OCI-M1 (cell line): ENCODE results near the gene RPL23.
A peak's percentile ranks its signal among the peaks of the same experiment; 100 is the strongest.
"Not testable (repeated sequence)": the region's sequence is repeated elsewhere in the genome, so short reads cannot be mapped to it uniquely, and the experiment has no call there.

Experiments used
- DNase-seq: peaks from one replicate; lab custom pipeline; 2025; lab: John Stamatoyannopoulos, UW

Gene RPL23

GRCh38 chr17:38867179-38867967, 13.9 kb upstream of the RPL23 start:
- DNase-seq: peak; percentile 94

- DNase-seq: peak; percentile 68
Measured at GRCh38 chr17:38864636-38865398, 11.3 kb upstream of the RPL23 start.

- DNase-seq: peak; percentile 92
Measured at GRCh38 chr17:38861399-38861843, 7.9 kb upstream of the RPL23 start.

GRCh38 chr17:38857271-38857670, 3.8 kb upstream of the RPL23 start:
- no peak for DNase-seq

- not testable (repeated sequence) for DNase-seq
Measured at GRCh38 chr17:38855101-38855714, 1.7 kb upstream of the RPL23 start.

GRCh38 chr17:38852771-38853291, 690 bp downstream of the RPL23 start:
- peak; percentile 61 for DNase-seq

GRCh38 chr17:38851434-38851833, 2.1 kb downstream of the RPL23 start:
- DNase-seq: no peak

GRCh38 chr17:38850374-38850773, 3.1 kb downstream of the RPL23 start:
- DNase-seq: no peak

- DNase-seq: no peak
Measured at GRCh38 chr17:38848939-38849605, 4.4 kb downstream of the RPL23 start.

- no peak for DNase-seq
Measured at GRCh38 chr17:38848557-38848891, 5.0 kb downstream of the RPL23 start.

- DNase-seq: peak; percentile 15
Measured at GRCh38 chr17:38844261-38844757, 9.2 kb downstream of the RPL23 start.

GRCh38 chr17:38825762-38826247, 27.7 kb downstream of the RPL23 start:
- no peak for DNase-seq

GRCh38 chr17:38824899-38825761, 28.4 kb downstream of the RPL23 start, which contains the start of gene CWC25:
Gene CWC25 (minus strand): TSS chr17:38825321. CDS start chr17:38825183, 138 bp downstream.
- DNase-seq: peak; percentile 97

GRCh38 chr17:38815576-38816193, 37.8 kb downstream of the RPL23 start:
- DNase-seq: no peak

- no peak for DNase-seq
Measured at GRCh38 chr17:38809828-38810227, 43.7 kb downstream of the RPL23 start.

- no peak for DNase-seq
Measured at GRCh38 chr17:38800237-38800760, 53.2 kb downstream of the RPL23 start.

GRCh38 chr17:38799501-38800236, 53.9 kb downstream of the RPL23 start, which contains the start of gene PIP4K2B:
Gene PIP4K2B (minus strand): TSS chr17:38799556. CDS start chr17:38799424, 132 bp downstream.
- DNase-seq: peak; percentile 99

- DNase-seq: peak; percentile 74
Measured at GRCh38 chr17:38798614-38799500, 54.7 kb downstream of the RPL23 start.
